Neural cell (in vitro differentiated cells): ENCODE measurements around the gene AKR1E2. TPM values are rescaled to one million over a fixed set of nuclear protein-coding genes. Genes with fewer than 3 reads are reported as not detected.

ENCODE experiments used
- H2AFZ ChIP-seq: fragments of 200-600, 300-800 bp; sonication (generic), shearing (Covaris generic); 2 replicates; pipeline ENCODE4 v1.6.0; 2014; ENCODE audit warnings: low read depth, mild to moderate bottlenecking, antibody characterized with exemption, low read length, moderate library complexity
- H3F3A ChIP-seq: fragments of 200-600 bp; shearing (Covaris generic); 2 replicates; pipeline ENCODE4 v1.6.1; 2016; ENCODE audit warnings: mild to moderate bottlenecking, moderate library complexity, mixed read lengths, antibody characterized with exemption, low read length; ENCODE audit not compliant: insufficient read depth, poor library complexity, severe bottlenecking
- H3K27ac ChIP-seq: fragments of 200-600, 300-800 bp; sonication (generic), shearing (Covaris generic); 2 replicates; pipeline ENCODE4 v1.5.1; 2014; ENCODE audit warnings: mild to moderate bottlenecking, low read length, moderate library complexity
- H3K27me3 ChIP-seq: fragments of 300-800, 200-600 bp; sonication (generic), shearing (Covaris generic); 2 replicates; pipeline ENCODE4 v1.6.0; 2014; ENCODE audit warnings: mild to moderate bottlenecking, low read depth, low read length, moderate library complexity; ENCODE audit not compliant: insufficient read depth
- H3K36me3 ChIP-seq: fragments of 300-800, 200-600 bp; sonication (generic), shearing (Covaris generic); 2 replicates; pipeline ENCODE4 v1.5.1; 2014; ENCODE audit warnings: mild to moderate bottlenecking, antibody characterized with exemption, low read length, moderate library complexity; ENCODE audit not compliant: insufficient read depth
- H3K4me2 ChIP-seq: fragments of 300-800, 200-600 bp; sonication (generic), shearing (Covaris generic); 2 replicates; pipeline ENCODE4 v1.6.0; 2014; ENCODE audit warnings: mild to moderate bottlenecking, low read length
- H3K4me3 ChIP-seq: fragments of 300-800, 200-600 bp; sonication (generic), shearing (Covaris generic); 2 replicates; pipeline ENCODE4 v1.5.1; 2014; ENCODE audit warnings: mild to moderate bottlenecking, low read length, moderate library complexity
- H3K79me2 ChIP-seq: fragments of 200-600 bp; shearing (Covaris generic); replicated peaks from 2 replicates; pipeline ENCODE4 v1.6.0; 2014; ENCODE audit warnings: mild to moderate bottlenecking, low read length, moderate library complexity; ENCODE audit not compliant: insufficient read depth
- H3K9ac ChIP-seq: fragments of 300-800, 200-600 bp; sonication (generic), shearing (Covaris generic); 2 replicates; pipeline ENCODE4 v1.6.1; 2016; ENCODE audit warnings: mild to moderate bottlenecking, low read length, mixed read lengths
- H3K9me2 ChIP-seq: fragments of 200-600 bp; shearing (Covaris generic); 2 replicates; pipeline ENCODE4 v1.6.1; 2016; ENCODE audit warnings: mild to moderate bottlenecking, low read length, mixed read lengths; ENCODE audit not compliant: insufficient read depth
- H3K9me3 ChIP-seq: fragments of 200-600, 300-800 bp; sonication (generic), shearing (Covaris generic); 2 replicates; pipeline ENCODE4 v1.6.1; 2016; ENCODE audit warnings: mild to moderate bottlenecking, mixed run types, low read length, moderate library complexity, mixed read lengths
- H4K20me1 ChIP-seq: fragments of 200-600 bp; shearing (Covaris generic); 2 replicates; pipeline ENCODE4 v1.6.1; 2016; ENCODE audit warnings: mild to moderate bottlenecking, mixed run types; ENCODE audit not compliant: insufficient read depth
- EP300 ChIP-seq: fragments of 450-650 bp; conservative IDR thresholded peaks from 2 replicates; pipeline ENCODE4 v1.6.1; 2014; ENCODE audit warnings: antibody characterized with exemption, mild to moderate bottlenecking, moderate library complexity; ENCODE audit not compliant: poor library complexity, severe bottlenecking
- EZH2 ChIP-seq: fragments of 200-600, 300-800 bp; shearing (Covaris generic), sonication (generic); IDR thresholded peaks from 2 replicates; pipeline ENCODE4 v1.6.1; 2014; ENCODE audit warnings: antibody characterized with exemption, low read length, borderline replicate concordance, mild to moderate bottlenecking; ENCODE audit not compliant: insufficient read depth, poor library complexity, severe bottlenecking
- MXI1 ChIP-seq: fragments of 450-650 bp; conservative IDR thresholded peaks from 2 replicates; pipeline ENCODE4 v1.6.1; 2014; ENCODE audit warnings: antibody characterized with exemption, mild to moderate bottlenecking; ENCODE audit not compliant: poor library complexity, severe bottlenecking
- POLR2AphosphoS5 ChIP-seq: IDR thresholded peaks from 2 replicates; pipeline ENCODE4 v1.6.1; 2012
- RAD21 ChIP-seq: fragments of 450-650 bp; conservative IDR thresholded peaks from 2 replicates; pipeline ENCODE4 v1.6.1; 2014; ENCODE audit warnings: antibody characterized with exemption, mild to moderate bottlenecking, moderate library complexity
- SMC3 ChIP-seq: fragments of 450-650 bp; conservative IDR thresholded peaks from 2 replicates; pipeline ENCODE4 v1.6.1; 2014; ENCODE audit warnings: antibody characterized with exemption, mild to moderate bottlenecking, moderate library complexity; ENCODE audit not compliant: poor library complexity
- TAF1 ChIP-seq: IDR thresholded peaks from 2 replicates; pipeline ENCODE4 v1.6.1; 2012; ENCODE audit warnings: low read depth
- polyA plus RNA-seq: library from polyadenylated mRNA; depleted of rRNA; stranded (reverse); fragments of >200 nt; gene quantifications from 2 replicates; pipeline ENCODE4 v1.2.3, GENCODE V29; 2014
- TF ChIP-seq, protein P1 (sequence below): fragments of 450-650 bp; IDR thresholded peaks from 2 replicates; pipeline ENCODE4 v1.5.1; 2014; ENCODE audit warnings: antibody characterized with exemption, mild to moderate bottlenecking, moderate library complexity; ENCODE audit not compliant: poor library complexity, severe bottlenecking
- TF ChIP-seq, protein P2 (sequence below): IDR thresholded peaks from 2 replicates; pipeline ENCODE4 v1.6.1; 2012; ENCODE audit warnings: borderline replicate concordance

AKR1E2 gene
- polyA plus RNA-seq, 1 donor from 2014 or later, result not detected

DNA sequence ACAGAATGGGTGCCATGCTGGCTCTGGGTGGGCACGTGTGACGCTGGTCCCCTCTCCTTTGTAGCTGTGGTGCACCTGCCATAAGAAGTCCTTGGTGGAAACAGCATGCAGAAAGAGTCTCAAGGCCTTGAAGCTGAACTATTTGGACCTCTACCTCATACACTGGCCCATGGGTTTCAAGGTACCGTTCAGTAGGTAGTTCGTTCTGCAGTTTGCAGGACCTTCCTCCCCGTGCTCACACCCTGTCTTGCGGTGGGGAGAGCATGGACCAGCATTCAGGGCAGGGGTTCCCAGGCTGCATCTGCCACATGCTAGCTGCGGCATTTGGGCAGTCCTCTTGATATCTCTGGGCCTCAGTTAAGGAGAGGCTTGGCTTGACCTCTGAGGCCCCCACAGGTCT is 7.3 kb downstream of the AKR1E2 start:
- no peaks in the 10 kb centered on the region for H3K9me2 ChIP-seq
- no peaks in the 10 kb centered on the region for H3K27me3 ChIP-seq
- no peak for TF ChIP-seq SMC3
- TF ChIP-seq, protein P1, sequence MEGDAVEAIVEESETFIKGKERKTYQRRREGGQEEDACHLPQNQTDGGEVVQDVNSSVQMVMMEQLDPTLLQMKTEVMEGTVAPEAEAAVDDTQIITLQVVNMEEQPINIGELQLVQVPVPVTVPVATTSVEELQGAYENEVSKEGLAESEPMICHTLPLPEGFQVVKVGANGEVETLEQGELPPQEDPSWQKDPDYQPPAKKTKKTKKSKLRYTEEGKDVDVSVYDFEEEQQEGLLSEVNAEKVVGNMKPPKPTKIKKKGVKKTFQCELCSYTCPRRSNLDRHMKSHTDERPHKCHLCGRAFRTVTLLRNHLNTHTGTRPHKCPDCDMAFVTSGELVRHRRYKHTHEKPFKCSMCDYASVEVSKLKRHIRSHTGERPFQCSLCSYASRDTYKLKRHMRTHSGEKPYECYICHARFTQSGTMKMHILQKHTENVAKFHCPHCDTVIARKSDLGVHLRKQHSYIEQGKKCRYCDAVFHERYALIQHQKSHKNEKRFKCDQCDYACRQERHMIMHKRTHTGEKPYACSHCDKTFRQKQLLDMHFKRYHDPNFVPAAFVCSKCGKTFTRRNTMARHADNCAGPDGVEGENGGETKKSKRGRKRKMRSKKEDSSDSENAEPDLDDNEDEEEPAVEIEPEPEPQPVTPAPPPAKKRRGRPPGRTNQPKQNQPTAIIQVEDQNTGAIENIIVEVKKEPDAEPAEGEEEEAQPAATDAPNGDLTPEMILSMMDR, result no peak
- TF ChIP-seq RAD21, result no peak
- no peak for TF ChIP-seq EP300
- no peak overlapping the region for H3K9ac ChIP-seq
- H3K79me2 ChIP-seq, result no peaks in the 10 kb centered on the region
- H3F3A ChIP-seq, result no peaks in the 10 kb centered on the region
- H3K27ac ChIP-seq, result no peak overlapping the region
- H3K9me3 ChIP-seq, result no peaks in the 10 kb centered on the region
- no peak overlapping the region for H3K4me2 ChIP-seq
- H3K36me3 ChIP-seq, result no peaks in the 10 kb centered on the region
- H3K4me3 ChIP-seq, result no peak overlapping the region
- no peak overlapping the region for H2AFZ ChIP-seq
- no peaks in the 10 kb centered on the region for H4K20me1 ChIP-seq

DNA sequence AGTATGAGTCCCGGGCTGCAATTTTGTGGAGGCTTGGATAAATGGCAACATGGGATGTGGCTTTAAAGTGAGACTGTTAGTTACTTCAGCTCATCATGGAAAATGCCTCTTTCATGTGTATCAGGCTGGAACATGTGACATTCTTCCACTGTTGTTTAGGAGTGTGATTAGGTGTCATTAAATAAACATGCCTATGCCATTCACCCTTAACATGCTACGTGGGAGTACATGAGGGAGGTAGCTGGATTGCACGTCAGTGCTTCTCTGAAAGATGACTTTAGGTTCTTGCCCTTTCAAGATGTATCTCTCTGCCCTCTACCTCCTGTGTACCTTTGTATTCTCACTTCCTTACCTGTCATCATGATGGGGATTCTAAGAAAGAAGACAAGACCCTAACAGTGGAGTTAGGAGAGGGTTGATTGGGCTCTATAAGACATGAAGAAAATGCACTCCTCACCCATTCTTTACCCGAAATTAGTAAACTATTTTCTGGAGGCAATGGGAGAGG is 8.9 kb downstream of the AKR1E2 start:
- no peaks in the 10 kb centered on the region for H3K27me3 ChIP-seq
- no peaks in the 10 kb centered on the region for H3K9me2 ChIP-seq
- H4K20me1 ChIP-seq, result no peaks in the 10 kb centered on the region
- no peak overlapping the region for H3K27ac ChIP-seq
- no peaks in the 10 kb centered on the region for H3K36me3 ChIP-seq
- TF ChIP-seq, protein P2, sequence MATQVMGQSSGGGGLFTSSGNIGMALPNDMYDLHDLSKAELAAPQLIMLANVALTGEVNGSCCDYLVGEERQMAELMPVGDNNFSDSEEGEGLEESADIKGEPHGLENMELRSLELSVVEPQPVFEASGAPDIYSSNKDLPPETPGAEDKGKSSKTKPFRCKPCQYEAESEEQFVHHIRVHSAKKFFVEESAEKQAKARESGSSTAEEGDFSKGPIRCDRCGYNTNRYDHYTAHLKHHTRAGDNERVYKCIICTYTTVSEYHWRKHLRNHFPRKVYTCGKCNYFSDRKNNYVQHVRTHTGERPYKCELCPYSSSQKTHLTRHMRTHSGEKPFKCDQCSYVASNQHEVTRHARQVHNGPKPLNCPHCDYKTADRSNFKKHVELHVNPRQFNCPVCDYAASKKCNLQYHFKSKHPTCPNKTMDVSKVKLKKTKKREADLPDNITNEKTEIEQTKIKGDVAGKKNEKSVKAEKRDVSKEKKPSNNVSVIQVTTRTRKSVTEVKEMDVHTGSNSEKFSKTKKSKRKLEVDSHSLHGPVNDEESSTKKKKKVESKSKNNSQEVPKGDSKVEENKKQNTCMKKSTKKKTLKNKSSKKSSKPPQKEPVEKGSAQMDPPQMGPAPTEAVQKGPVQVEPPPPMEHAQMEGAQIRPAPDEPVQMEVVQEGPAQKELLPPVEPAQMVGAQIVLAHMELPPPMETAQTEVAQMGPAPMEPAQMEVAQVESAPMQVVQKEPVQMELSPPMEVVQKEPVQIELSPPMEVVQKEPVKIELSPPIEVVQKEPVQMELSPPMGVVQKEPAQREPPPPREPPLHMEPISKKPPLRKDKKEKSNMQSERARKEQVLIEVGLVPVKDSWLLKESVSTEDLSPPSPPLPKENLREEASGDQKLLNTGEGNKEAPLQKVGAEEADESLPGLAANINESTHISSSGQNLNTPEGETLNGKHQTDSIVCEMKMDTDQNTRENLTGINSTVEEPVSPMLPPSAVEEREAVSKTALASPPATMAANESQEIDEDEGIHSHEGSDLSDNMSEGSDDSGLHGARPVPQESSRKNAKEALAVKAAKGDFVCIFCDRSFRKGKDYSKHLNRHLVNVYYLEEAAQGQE, result no peak
- TF ChIP-seq EP300 (no peak), RAD21 (no peak), MXI1 (no peak), SMC3 (no peak), TAF1 (no peak), EZH2 (no peak), POLR2AphosphoS5 (no peak)
- TF ChIP-seq, protein P1, result no peak
- H3K4me3 ChIP-seq, result no peak overlapping the region
- H3K79me2 ChIP-seq, result no peaks in the 10 kb centered on the region
- H3F3A ChIP-seq, result no peaks in the 10 kb centered on the region
- no peaks in the 10 kb centered on the region for H3K9me3 ChIP-seq
- no peak overlapping the region for H2AFZ ChIP-seq
- no peak overlapping the region for H3K4me2 ChIP-seq
- H3K9ac ChIP-seq, result no peak overlapping the region
